Prostate gland (tissue), 2 donors: ENCODE data around the gene NDEL1.

ENCODE experiments used
- POLR2AphosphoS5 ChIP-seq: sonication (generic); formaldehyde crosslinking; IDR thresholded peaks from one replicate; pipeline ENCODE4 v1.6.1; 2017; ENCODE audit warnings: antibody characterized with exemption
- TF ChIP-seq, protein P1 (sequence below), 4 experiments: fragments of 200-600 bp in 2 of 4; fragments of 450-650 bp in 2 of 4; sonication (generic) in 2 of 4; IDR thresholded peaks; 1 replicate in 3 of 4; 2 replicates in 1 of 4; pipeline ENCODE4 v1.5.1; 2016 to 2019; ENCODE audit warnings: antibody characterized with exemption in 4 of 4, mild to moderate bottlenecking in 2 of 4, moderate library complexity in 2 of 4

DNA sequence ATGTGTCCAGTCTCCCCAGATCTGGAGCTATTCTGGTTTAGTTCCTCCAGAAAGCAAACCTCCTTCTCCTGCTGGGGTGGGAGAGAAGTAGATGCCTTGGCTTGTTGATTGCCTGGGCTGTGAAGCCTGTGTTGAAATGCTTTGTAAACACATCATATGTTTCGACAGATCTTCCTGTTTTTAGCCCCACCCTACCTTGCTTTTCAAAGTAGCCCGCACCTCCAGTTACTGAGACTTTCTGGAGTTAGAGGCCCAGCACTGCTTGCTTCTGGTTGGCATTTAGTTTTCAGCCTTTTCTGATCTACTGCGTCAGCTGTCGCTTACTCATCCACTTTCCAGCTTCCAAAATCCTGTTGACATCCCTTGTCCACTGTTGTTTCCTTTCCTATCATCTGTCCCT is 17.9 kb upstream of the NDEL1 start:
- TF ChIP-seq, protein P1, sequence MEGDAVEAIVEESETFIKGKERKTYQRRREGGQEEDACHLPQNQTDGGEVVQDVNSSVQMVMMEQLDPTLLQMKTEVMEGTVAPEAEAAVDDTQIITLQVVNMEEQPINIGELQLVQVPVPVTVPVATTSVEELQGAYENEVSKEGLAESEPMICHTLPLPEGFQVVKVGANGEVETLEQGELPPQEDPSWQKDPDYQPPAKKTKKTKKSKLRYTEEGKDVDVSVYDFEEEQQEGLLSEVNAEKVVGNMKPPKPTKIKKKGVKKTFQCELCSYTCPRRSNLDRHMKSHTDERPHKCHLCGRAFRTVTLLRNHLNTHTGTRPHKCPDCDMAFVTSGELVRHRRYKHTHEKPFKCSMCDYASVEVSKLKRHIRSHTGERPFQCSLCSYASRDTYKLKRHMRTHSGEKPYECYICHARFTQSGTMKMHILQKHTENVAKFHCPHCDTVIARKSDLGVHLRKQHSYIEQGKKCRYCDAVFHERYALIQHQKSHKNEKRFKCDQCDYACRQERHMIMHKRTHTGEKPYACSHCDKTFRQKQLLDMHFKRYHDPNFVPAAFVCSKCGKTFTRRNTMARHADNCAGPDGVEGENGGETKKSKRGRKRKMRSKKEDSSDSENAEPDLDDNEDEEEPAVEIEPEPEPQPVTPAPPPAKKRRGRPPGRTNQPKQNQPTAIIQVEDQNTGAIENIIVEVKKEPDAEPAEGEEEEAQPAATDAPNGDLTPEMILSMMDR (IDR thresholded peaks at IDR 0.05), result no peak
- TF ChIP-seq POLR2AphosphoS5, result no peak
